NT2/D1 (cell line): Measurements from ENCODE around the gene CROCC2.

Experiments
- SUZ12 ChIP-seq: IDR thresholded peaks from 2 replicates; pipeline ENCODE4 v1.6.1; 2011; ENCODE audit not compliant: insufficient read length, insufficient read depth; ENCODE audit errors: extremely low read depth
- YY1 ChIP-seq: IDR thresholded peaks from 2 replicates; pipeline ENCODE4 v1.6.1; 2011; ENCODE audit not compliant: insufficient read length, insufficient read depth
- ZNF274 ChIP-seq: IDR thresholded peaks from 2 replicates; pipeline ENCODE4 v1.6.1; 2011; ENCODE audit warnings: mild to moderate bottlenecking, low read depth, low read length

- no peak for TF ChIP-seq SUZ12
- no peak for TF ChIP-seq YY1
- no peak for TF ChIP-seq ZNF274
Measured at GRCh38 chr2:241038374-241039180, 132.4 kb downstream of the CROCC2 start.
